Nephron (organoid): ENCODE results near the gene BEAN1.
A peak's percentile ranks its signal among the peaks of the same experiment; 100 is the strongest.

Experiments
- H3K27ac Mint-ChIP-seq, 3 experiments: 2 replicates each; pipeline ENCODE4 v1.8.0; 2020; ENCODE audit warnings: mixed read lengths in 3 of 3, mild to moderate bottlenecking in 2 of 3, moderate library complexity in 1 of 3
- H3K27me3 Mint-ChIP-seq: 2 replicates; pipeline ENCODE4 v1.8.0; 2021; ENCODE audit warnings: low read depth, mild to moderate bottlenecking, moderate library complexity, mixed read lengths
- H3K36me3 Mint-ChIP-seq: 2 replicates; pipeline ENCODE4 v1.8.0; 2020; ENCODE audit warnings: low read depth, mixed read lengths
- H3K4me1 Mint-ChIP-seq: 2 replicates; pipeline ENCODE4 v1.8.0; 2020; ENCODE audit warnings: mixed read lengths
- H3K4me3 Mint-ChIP-seq, 3 experiments: 2 replicates each; pipeline ENCODE4 v1.8.0; 2020; ENCODE audit warnings: mild to moderate bottlenecking in 3 of 3, mixed read lengths in 3 of 3, moderate library complexity in 2 of 3
- H3K9me3 Mint-ChIP-seq: 2 replicates; pipeline ENCODE4 v1.8.0; 2020; ENCODE audit warnings: mixed read lengths
- CTCF ChIP-seq, 3 experiments: fragments of 200-600 bp; sonication (generic); IDR thresholded peaks; one replicate each; pipeline ENCODE4 v1.5.0; 2021; ENCODE audit warnings: antibody characterized with exemption in 3 of 3; ENCODE audit not compliant: unreplicated experiment in 3 of 3

BEAN1 gene

GRCh38 chr16:66469947-66470546 lies 43.0 kb downstream of the BEAN1 start:
- Mint-ChIP-seq H3K4me3 (no peak overlapping the region), H3K27me3 (peaks cover 25% of the 10 kb centered on the region), H3K36me3 (no peaks in the 10 kb centered on the region), H3K9me3 (no peaks in the 10 kb centered on the region), H3K27ac (peak overlapping the region; percentile 3 to 61 (median 19)), H3K4me1 (peaks cover 25% of the 10 kb centered on the region)
- TF ChIP-seq CTCF (IDR thresholded peaks at IDR 0.05; ENCODE audit: unreplicated experiment in 3 of 3): no peak

- Mint-ChIP-seq H3K9me3 (no peaks in the 10 kb centered on the region), H3K36me3 (no peaks in the 10 kb centered on the region), H3K27me3 (peaks cover 21% of the 10 kb centered on the region), H3K27ac (peak overlapping the region; percentile 3 to 61 (median 19)), H3K4me3 (no peak overlapping the region), H3K4me1 (peaks cover 26% of the 10 kb centered on the region)
- TF ChIP-seq CTCF (IDR thresholded peaks at IDR 0.05; ENCODE audit: unreplicated experiment in 3 of 3): no peak
Measured at GRCh38 chr16:66470556-66470955, 43.5 kb downstream of the BEAN1 start.

GRCh38 chr16:66471264-66471663 lies 44.2 kb downstream of the BEAN1 start:
- Mint-ChIP-seq H3K27ac (peak overlapping the region in 1 of 3 experiments; percentile 19), H3K4me3 (no peak overlapping the region), H3K9me3 (no peaks in the 10 kb centered on the region), H3K36me3 (no peaks in the 10 kb centered on the region), H3K4me1 (peaks cover 26% of the 10 kb centered on the region), H3K27me3 (peaks cover 21% of the 10 kb centered on the region)
- no peak for TF ChIP-seq CTCF (IDR thresholded peaks at IDR 0.05; ENCODE audit: unreplicated experiment in 3 of 3)

GRCh38 chr16:66471716-66472393 lies 44.8 kb downstream of the BEAN1 start:
- H3K36me3 Mint-ChIP-seq: no peaks in the 10 kb centered on the region
- no peak for TF ChIP-seq CTCF (IDR thresholded peaks at IDR 0.05; ENCODE audit: unreplicated experiment in 3 of 3)
- no peaks in the 10 kb centered on the region for H3K9me3 Mint-ChIP-seq

GRCh38 chr16:66473051-66473571 lies 46.0 kb downstream of the BEAN1 start:
- H3K27me3 Mint-ChIP-seq: peaks cover 21% of the 10 kb centered on the region
- no peaks in the 10 kb centered on the region for H3K9me3 Mint-ChIP-seq
- H3K36me3 Mint-ChIP-seq: no peaks in the 10 kb centered on the region
- H3K4me3 Mint-ChIP-seq: no peak overlapping the region
- no peak for TF ChIP-seq CTCF (IDR thresholded peaks at IDR 0.05; ENCODE audit: unreplicated experiment in 3 of 3)
- peaks cover 30% of the 10 kb centered on the region for H3K4me1 Mint-ChIP-seq
- H3K27ac Mint-ChIP-seq: no peak overlapping the region

More at GRCh38 chr16:66471716-66472393, 44.8 kb downstream of the BEAN1 start:
- H3K27me3 Mint-ChIP-seq: peaks cover 21% of the 10 kb centered on the region
- H3K4me1 Mint-ChIP-seq: peaks cover 26% of the 10 kb centered on the region
- no peak overlapping the region for H3K27ac Mint-ChIP-seq
- H3K4me3 Mint-ChIP-seq: no peak overlapping the region
